HepG2 (cell line): ENCODE data around the gene ADSS1. TPM values are rescaled to one million over a fixed set of nuclear protein-coding genes. Genes with fewer than 3 reads are reported as not detected.

ENCODE experiments used
- ETV5 ChIP-seq: IDR thresholded peaks from 2 replicates; pipeline ENCODE4 v1.6.1; 2018; ENCODE audit warnings: missing biosample characterization, missing genetic modification reagents, inconsistent platforms, borderline replicate concordance
- FOXA1 ChIP-seq, 2 experiments: fragments of 450-650 bp in 1 of 2; sonication (generic) in 1 of 2; formaldehyde crosslinking in 1 of 2; IDR thresholded peaks; 2 replicates each; pipeline versions ENCODE4 v1.4.0 to v1.6.1; 2016 to 2020; ENCODE audit warnings: missing genetic modification reagents in 1 of 2
- MAFK ChIP-seq, 2 experiments: IDR thresholded peaks in 1 of 2; conservative IDR thresholded peaks in 1 of 2; 2 replicates each; pipeline ENCODE4 v1.6.1; 2011; ENCODE audit warnings: improper control_type of control experiment in 2 of 2, low read length in 2 of 2
- NFYC ChIP-seq: IDR thresholded peaks from 2 replicates; pipeline ENCODE4 v1.6.1; 2016; ENCODE audit warnings: missing genetic modification reagents, missing compliant biosample characterization
- SKI ChIP-seq: fragments of 450-650 bp; IDR thresholded peaks from one replicate; pipeline ENCODE4 v1.6.1; 2018; ENCODE audit warnings: mild to moderate bottlenecking; ENCODE audit not compliant: partially characterized antibody
- SOX5 ChIP-seq: IDR thresholded peaks from 2 replicates; pipeline ENCODE4 v1.6.1; 2016; ENCODE audit warnings: borderline replicate concordance
- THAP11 ChIP-seq: IDR thresholded peaks from 2 replicates; pipeline ENCODE4 v1.6.1; 2016; ENCODE audit warnings: missing biosample characterization, missing genetic modification reagents
- TRIM24 ChIP-seq: sonication (generic); formaldehyde crosslinking; IDR thresholded peaks from 2 replicates; pipeline ENCODE4 v1.8.0; 2022; ENCODE audit warnings: mild to moderate bottlenecking, missing genetic modification reagents
- ZBTB20 ChIP-seq: sonication (generic); formaldehyde crosslinking; IDR thresholded peaks from 2 replicates; pipeline ENCODE4 v1.8.1; 2023; ENCODE audit warnings: missing genetic modification reagents, low read depth, mild to moderate bottlenecking, borderline replicate concordance
- ZEB1 ChIP-seq: IDR thresholded peaks from 2 replicates; pipeline ENCODE4 v1.6.1; 2012; ENCODE audit warnings: mild to moderate bottlenecking, low read depth, inconsistent platforms; ENCODE audit not compliant: insufficient replicate concordance
- ZNF441 ChIP-seq: sonication (generic); formaldehyde crosslinking; IDR thresholded peaks from 2 replicates; pipeline ENCODE4 v1.7.0; 2021; ENCODE audit warnings: missing genetic modification reagents, borderline replicate concordance
- ZNF788 ChIP-seq: sonication (generic); formaldehyde crosslinking; IDR thresholded peaks from 2 replicates; pipeline ENCODE4 v1.5.0; 2020; ENCODE audit warnings: mild to moderate bottlenecking, missing genetic modification reagents, borderline replicate concordance
- ZSCAN29 ChIP-seq: sonication (generic); formaldehyde crosslinking; conservative IDR thresholded peaks from 2 replicates; pipeline ENCODE4 v1.4.0; 2020; ENCODE audit warnings: mild to moderate bottlenecking, missing genetic modification reagents
- polyA plus RNA-seq, 8 experiments: library from polyadenylated mRNA; depleted of rRNA in 3 of 8; stranded (reverse) in 7 of 8; unstranded in 1 of 8; fragments of >200 nt; fragmentation: Illumina TruSeq in 4 of 8; extraction: Trizol in 4 of 8; gene quantifications; 2 replicates each; pipeline versions ENCODE4 v1.2.1 to v1.2.3, GENCODE V29; 2011 to 2016; ENCODE audit warnings: low read depth in 4 of 8, missing spikeins in 1 of 8, mixed read lengths in 1 of 8; ENCODE audit not compliant: insufficient read depth in 1 of 8
- total RNA-seq, 5 experiments: library from RNA; depleted of rRNA; stranded (reverse); fragments of >200 nt; fragmentation: Illumina TruSeq; extraction: Trizol; gene quantifications; 2 replicates each; pipeline ENCODE4 v1.2.3, GENCODE V29; 2016; ENCODE audit warnings: low read depth in 1 of 5
- TF ChIP-seq, protein P1 (sequence below): IDR thresholded peaks from 2 replicates; pipeline ENCODE4 v1.6.1; 2016; ENCODE audit warnings: missing compliant biosample characterization, missing genetic modification reagents, borderline replicate concordance
- TF ChIP-seq, protein P2 (sequence below): sonication (generic); formaldehyde crosslinking; IDR thresholded peaks from 2 replicates; pipeline ENCODE4 v1.8.0; 2022; ENCODE audit warnings: mild to moderate bottlenecking, missing genetic modification reagents, moderate library complexity
- TF ChIP-seq, protein P3 (sequence below): sonication (generic); formaldehyde crosslinking; IDR thresholded peaks from 2 replicates; pipeline ENCODE4 v1.4.0; 2020; ENCODE audit warnings: missing genetic modification reagents, low read depth, mild to moderate bottlenecking, borderline replicate concordance
- TF ChIP-seq, protein P4 (sequence below): sonication (generic); formaldehyde crosslinking; IDR thresholded peaks from 2 replicates; pipeline ENCODE4 v1.8.1; 2023; ENCODE audit warnings: missing genetic modification reagents, mild to moderate bottlenecking, borderline replicate concordance
- TF ChIP-seq, protein P5 (sequence below): sonication (generic); formaldehyde crosslinking; IDR thresholded peaks from 2 replicates; pipeline ENCODE4 v1.4.0; 2020; ENCODE audit warnings: missing genetic modification reagents
- TF ChIP-seq, protein P6 (sequence below): sonication (generic); formaldehyde crosslinking; IDR thresholded peaks from 2 replicates; pipeline ENCODE4 v1.4.0; 2020; ENCODE audit warnings: missing genetic modification reagents

ADSS1 gene
- total and polyA plus RNA-seq, 2 of the 13 experiments (the other 11 are each of a cell fraction or from before 2014, with no cell fraction given), result 1.0 to 36.7 TPM

DNA sequence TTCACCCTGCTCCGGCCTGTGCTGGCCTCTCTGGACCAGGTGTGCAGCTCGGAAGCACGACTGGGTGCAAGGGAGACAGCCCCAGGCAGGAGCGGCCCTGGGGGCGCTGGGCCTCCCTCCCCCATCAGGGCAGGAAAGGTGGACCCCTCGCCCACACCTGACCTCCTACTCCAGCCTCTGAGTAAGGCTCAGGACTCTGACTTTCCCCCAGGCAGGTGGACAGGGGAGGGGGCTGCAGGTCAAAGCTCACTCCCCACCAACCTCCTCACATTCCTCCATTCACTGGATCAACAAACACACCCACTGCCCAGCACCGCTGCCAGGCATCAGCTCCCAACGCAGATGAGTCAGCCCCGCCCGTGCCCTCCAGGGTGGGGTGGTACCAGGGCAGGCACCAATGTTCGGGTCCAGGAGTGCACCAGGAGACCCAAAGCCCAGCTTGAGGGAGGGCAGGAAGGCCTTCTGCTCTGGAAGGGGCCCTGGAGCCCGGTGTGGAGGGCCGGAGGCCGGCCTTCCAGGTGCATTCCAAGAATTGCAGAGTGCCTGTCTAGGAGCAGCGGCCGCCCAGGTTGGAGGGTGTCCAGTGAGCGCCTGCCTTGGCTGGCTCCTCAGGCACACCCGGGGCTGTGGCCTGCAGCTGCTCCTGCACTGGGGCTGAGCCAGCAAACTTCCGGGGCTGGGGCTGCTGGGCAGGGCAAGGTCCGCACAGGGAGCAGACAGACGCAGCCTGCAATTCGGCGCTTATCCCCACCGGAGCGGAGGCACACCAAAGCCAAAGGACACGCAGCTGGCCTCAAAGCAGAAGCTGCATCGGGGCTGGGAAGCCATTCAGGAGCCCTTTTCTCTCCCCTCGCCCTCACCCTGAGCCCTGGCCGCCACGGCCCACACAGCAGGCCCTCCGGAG is 36.2 kb upstream of the ADSS1 start (continued):
- TF ChIP-seq, protein P1, sequence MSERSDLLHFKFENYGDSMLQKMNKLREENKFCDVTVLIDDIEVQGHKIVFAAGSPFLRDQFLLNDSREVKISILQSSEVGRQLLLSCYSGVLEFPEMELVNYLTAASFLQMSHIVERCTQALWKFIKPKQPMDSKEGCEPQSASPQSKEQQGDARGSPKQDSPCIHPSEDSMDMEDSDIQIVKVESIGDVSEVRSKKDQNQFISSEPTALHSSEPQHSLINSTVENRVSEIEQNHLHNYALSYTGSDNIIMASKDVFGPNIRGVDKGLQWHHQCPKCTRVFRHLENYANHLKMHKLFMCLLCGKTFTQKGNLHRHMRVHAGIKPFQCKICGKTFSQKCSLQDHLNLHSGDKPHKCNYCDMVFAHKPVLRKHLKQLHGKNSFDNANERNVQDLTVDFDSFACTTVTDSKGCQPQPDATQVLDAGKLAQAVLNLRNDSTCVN, result no peak
- TF ChIP-seq ZNF788 (CRISPR knock-in tag) (peak; percentile 78), THAP11 (CRISPR knock-in tag) (peak; percentile 42; the same call in 1 of the 2 replicates), ZEB1 (peak; percentile 54), ETV5 (CRISPR knock-in tag) (peak; percentile 94), ZSCAN29 (CRISPR knock-in tag) (0 out of 2 replicates have a peak, but pooled peaks have one; percentile 15), ZNF441 (CRISPR knock-in tag) (peak; percentile 76; the same call in 1 of the 2 replicates), ZBTB20 (peak; percentile 56; the same call in 1 of the 2 replicates), MAFK (conservative IDR thresholded peaks at IDR 0.05 in 1 of 2, IDR thresholded peaks at IDR 0.05 in 1 of 2; ENCODE audit: low read length in 2 of 2) (peak in 1 of 2 experiments; percentile 33; a peak in 1 of 4 replicates), FOXA1 (IDR thresholded peaks at IDR 0.05) (no peak), FOXA1 (CRISPR knock-in tag; IDR thresholded peaks at IDR 0.05) (peak; percentile 72), SOX5 (CRISPR knock-in tag) (peak; percentile 15; the same call in 1 of the 2 replicates), NFYC (peak; percentile 6; the same call in 1 of the 2 replicates), SKI (peak; percentile 53), TRIM24 (CRISPR knock-in tag) (0 out of 2 replicates have a peak, but pooled peaks have one; percentile 29)
- TF ChIP-seq, protein P2, sequence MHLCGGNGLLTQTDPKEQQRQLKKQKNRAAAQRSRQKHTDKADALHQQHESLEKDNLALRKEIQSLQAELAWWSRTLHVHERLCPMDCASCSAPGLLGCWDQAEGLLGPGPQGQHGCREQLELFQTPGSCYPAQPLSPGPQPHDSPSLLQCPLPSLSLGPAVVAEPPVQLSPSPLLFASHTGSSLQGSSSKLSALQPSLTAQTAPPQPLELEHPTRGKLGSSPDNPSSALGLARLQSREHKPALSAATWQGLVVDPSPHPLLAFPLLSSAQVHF (CRISPR knock-in tag), result 0 out of 2 replicates have a peak, but pooled peaks have one; percentile 31
- TF ChIP-seq, protein P3, sequence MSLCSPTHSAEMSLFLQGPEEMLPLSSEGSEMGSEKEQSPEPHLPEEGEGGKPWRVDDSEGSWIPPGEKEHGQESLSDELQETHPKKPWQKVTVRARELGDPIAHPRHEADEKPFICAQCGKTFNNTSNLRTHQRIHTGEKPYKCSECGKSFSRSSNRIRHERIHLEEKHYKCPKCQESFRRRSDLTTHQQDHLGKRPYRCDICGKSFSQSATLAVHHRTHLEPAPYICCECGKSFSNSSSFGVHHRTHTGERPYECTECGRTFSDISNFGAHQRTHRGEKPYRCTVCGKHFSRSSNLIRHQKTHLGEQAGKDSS, result 0 out of 2 replicates have a peak, but pooled peaks have one; percentile 26
- TF ChIP-seq, protein P4, sequence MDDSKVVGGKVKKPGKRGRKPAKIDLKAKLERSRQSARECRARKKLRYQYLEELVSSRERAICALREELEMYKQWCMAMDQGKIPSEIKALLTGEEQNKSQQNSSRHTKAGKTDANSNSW, result peak; percentile 22; the same call in 1 of the 2 replicates
- TF ChIP-seq, protein P5, sequence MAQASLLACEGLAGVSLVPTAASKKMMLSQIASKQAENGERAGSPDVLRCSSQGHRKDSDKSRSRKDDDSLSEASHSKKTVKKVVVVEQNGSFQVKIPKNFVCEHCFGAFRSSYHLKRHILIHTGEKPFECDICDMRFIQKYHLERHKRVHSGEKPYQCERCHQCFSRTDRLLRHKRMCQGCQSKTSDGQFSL (CRISPR knock-in tag), result no peak
- TF ChIP-seq, protein P6, sequence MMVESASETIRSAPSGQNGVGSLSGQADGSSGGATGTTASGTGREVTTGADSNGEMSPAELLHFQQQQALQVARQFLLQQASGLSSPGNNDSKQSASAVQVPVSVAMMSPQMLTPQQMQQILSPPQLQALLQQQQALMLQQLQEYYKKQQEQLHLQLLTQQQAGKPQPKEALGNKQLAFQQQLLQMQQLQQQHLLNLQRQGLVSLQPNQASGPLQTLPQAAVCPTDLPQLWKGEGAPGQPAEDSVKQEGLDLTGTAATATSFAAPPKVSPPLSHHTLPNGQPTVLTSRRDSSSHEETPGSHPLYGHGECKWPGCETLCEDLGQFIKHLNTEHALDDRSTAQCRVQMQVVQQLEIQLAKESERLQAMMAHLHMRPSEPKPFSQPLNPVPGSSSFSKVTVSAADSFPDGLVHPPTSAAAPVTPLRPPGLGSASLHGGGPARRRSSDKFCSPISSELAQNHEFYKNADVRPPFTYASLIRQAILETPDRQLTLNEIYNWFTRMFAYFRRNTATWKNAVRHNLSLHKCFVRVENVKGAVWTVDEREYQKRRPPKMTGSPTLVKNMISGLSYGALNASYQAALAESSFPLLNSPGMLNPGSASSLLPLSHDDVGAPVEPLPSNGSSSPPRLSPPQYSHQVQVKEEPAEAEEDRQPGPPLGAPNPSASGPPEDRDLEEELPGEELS (CRISPR knock-in tag), result peak; percentile 62; the same call in 1 of the 2 replicates
